ENCODE data around the gene A2ML1.
"Not testable (repeated sequence)": the region's sequence is repeated elsewhere in the genome, so short reads cannot be mapped to it uniquely, and the experiment has no call there.

- TF ChIP-seq CTCF (IDR thresholded peaks at IDR 0.05; ENCODE audit: low read depth, low read length, poor library complexity, severe bottlenecking); EZH2phosphoT487 (IDR thresholded peaks at IDR 0.05; ENCODE audit: borderline replicate concordance, low read length): not testable (repeated sequence)
Observed at GRCh38 chr12:8794611-8795010, 27.8 kb upstream of the A2ML1 start.
